ENCODE data around the gene NUDT22.
"Not testable (repeated sequence)": the region's sequence is repeated elsewhere in the genome, so short reads cannot be mapped to it uniquely, and the experiment has no call there.

NUDT22 gene

GRCh38 chr11:64245401-64245796 lies 19.3 kb downstream of the NUDT22 start:
- DNase-seq: no peak

DNA sequence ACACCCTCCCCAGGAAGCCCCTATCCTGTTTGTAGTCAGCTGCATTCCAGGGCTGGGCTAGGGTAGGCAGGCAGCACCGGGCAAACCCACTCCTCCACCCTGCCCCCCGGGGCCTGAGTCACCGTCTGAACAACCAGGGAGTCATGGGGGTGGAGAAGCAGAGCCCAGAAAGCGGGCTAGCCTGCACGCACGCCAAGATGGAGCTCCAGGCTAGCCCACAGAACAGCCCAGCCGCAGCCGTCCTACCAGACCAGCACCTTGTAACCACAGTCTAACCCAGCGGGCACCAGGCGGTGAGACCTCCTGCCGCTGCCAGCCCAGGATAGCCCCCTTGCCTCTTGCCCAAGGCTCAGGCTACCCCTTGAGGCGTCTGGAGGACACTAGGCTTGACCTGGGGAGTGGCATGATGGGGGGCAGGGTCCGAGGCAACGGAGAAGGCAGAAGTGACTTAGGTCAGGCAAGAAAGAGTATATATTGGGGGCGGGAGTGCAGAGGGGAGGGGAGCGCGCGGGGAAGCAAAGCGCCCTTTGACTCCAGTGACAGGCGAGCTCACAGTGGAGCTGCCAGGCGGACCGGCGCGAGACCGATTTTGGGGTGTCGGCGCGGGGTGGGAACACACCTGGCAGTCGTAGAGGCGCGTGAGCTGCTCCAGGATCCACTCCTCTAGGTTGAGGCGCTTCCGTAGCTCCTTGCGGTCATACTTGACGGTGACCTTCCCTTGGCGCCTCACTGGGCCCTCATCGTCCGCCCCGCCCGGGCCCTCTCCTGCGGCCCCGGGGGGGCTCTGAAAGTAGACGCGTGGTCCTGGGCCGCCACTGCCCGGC lies 19.9 kb downstream of the NUDT22 start:
- no peak for DNase-seq

GRCh38 chr11:64246621-64246870 lies 20.5 kb downstream of the NUDT22 start:
- DNase-seq: not testable (repeated sequence)

DNA sequence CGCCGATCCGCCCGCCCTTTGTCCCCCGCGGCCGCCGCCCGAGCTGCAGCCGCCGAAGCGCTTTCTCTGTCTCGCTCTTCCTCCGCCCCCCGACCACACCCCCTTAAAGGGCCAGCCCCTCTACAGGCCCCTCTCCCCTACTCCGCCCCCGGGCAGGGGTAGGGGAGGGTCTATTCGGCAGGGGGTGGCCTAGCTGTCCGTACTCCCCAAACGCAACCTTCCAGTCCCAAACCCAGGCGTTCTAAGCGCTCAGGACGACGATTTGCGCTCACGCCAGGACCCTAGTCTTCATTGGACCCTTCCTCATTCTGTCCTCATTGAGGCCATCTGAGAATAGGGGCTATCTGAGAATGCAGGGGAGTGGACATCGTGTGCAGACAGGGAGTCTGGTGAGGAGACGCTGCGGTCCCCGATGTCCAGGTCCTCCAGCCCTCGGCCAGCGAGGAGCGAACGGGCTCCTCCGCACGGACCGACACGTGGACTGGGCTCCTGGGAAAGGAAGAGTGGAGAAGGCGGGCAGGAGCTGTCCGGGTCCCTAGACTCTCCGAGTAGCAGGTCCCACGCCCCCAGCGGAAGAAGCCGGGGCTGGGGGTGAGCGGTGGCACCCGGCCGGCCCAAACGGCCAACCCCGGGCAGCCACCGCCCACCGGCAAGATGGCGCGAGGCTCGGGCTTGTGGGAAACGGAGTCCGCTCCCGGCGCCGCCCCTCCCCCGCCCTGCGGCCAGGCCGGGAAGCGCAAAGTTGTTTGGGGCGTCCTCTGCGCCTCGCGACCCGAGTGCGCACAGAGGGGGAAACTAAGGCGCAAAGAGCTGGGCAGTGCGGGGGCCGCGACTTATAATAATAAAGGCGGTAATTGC lies 21.0 kb downstream of the NUDT22 start, which contains the start of gene PPP1R14B:
Gene PPP1R14B, minus strand, starts transcription at position 73 of the 858 bp plus-strand sequence. CDS start 270 bp downstream, outside the sequence.
- DNase-seq: peak; percentile 44

DNA sequence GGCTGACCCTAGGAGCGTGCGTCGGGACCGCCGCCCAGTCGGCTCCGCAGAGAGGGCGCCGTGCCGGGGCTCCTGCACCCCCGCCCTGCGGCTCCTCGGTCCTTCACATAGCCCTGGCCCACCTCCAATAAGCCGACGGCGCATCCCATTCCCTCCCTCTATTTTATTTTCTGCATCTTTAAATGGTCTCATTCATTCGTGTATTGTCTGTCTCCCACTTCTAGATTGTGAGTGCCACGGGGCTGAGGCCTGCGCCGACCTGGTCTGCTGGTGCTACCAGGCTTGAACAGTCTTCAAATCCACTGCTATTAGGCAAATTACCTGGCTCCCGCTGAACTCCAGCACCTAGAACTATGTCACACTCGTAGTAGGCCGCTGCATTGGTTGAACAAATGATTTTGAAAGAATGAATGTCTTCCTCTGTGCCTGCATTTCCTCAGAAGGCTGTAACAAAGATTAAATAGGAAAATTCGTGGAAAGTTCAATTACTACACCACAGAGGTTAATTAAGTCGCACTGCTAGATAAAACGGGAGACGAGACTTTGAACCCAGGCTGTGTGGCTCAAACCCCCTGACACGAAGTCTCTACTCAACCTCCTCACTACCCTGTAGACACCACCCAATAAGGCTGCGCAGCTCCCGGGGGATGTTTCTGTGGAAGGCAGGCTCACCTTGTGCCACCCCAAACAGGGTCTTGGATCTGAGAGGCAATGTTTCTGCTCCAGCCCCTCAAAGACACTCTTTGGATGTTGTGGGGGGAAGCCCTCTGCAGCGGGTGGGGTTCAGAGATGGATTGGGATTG lies 21.9 kb downstream of the NUDT22 start:
- no peak for DNase-seq

DNA sequence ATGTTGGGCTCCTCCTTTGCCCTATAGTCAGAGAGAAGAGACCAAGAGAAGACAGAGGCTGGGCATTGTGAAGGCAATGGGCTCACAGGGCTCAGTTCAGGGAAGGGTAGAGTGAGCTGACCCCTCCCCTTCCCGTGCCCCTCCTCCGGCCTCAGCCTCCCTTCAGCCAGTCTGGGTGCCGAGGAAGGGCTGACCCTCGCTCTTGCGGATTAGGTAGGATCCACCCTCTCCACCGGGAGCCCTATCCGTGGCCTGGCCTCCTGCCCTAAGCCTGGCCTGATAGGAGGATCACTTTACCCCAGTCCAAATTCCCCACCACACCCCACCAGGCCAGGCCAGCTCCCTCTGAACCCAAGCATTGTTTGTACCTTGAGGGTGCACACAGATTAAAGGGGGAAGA lies 22.5 kb downstream of the NUDT22 start:
- DNase-seq: no peak

DNA sequence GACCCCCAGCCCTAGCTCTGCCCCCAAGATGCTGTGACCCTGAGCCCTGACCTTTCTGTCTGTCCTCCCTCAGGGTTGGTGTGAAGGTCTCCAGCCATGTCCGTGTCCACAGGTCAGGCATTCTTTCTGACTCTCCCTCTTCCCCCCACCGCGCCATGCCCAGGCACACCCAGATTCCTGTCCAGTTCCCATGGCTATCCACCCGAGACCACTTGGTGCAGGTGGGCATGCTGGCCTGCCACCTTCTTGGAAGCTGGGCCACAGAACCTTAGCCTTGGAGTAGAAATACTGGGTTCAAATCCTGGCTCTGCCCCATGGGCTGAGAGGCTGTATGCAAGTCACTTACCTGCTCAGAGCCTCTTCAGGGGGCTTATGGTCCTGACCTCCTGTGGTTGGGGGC lies 23.0 kb downstream of the NUDT22 start:
- no peak for DNase-seq

DNA sequence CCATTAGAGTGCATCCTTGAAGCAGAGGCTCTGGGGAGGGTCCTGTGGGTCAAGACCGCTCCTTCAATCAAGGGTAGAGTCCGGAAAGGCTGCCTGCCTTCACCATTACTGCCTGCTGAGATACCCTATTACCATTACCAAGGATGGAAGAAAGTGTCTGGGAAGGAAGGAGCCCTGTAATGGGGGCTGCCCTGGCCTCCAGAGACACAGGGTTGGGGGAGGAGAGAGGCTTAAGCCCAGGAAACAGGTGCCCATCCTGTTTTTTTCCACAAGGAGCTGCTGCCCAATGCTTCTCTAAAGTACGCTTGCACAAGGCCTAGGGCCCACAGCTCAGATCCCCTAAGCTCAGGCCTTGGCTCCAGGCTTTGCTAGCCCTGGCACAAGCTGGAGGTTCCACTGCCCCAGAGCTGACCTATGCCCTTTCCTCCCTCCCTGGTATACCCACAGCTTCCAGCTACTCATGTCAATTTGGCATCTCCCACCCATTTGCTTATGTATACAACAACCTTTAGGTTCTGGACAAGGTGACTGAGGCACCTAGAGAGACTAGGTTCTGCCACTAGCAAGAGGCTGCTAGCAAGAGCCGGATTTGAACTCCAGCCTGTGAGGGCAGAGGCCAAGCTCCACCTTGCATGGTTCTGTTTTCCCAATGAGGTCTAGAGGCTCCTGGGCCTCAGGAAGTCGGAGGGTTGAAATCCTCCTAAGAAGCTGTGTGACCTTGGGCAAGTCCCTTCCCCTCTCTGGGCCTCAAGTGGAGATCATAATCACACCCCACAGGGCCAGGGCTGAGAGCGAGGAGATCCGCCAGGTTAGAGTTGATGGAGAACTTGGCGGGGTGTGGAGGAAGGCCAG lies 23.7 kb downstream of the NUDT22 start:
- DNase-seq: no peak

DNA sequence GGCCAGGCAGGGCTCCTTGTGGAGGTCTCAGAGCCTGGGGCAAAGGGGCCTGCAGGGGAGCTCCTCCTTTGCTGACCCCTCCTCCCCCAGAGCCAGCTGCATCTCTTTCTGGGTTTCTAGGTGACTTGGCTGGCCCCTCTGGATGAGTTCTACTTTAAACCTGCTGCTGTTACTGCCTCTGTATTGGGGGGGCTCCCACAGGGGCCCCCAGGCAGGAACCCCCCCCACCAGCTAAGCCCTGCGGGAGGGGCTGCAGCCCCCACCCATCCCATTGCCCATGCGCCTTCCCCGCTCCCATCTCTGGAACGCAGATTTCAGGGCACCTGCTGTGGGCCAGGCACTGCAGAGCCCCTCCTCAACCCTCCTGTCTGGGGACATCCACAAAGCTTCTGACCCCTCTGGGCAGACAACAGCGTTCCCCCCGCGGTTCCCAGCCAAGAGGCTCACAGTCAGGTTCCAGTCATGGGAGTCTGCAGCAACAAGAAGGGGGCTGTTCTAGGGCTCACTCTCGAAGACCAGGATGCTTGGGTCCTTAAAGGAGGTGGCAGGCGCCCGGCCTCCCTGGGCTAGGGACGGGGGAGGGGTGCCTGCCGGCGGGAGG lies 24.4 kb downstream of the NUDT22 start:
- DNase-seq: no peak

- DNase-seq: no peak
Observed at GRCh38 chr11:64251016-64251752, 25.1 kb downstream of the NUDT22 start, which contains the start of gene PLCB3. Gene PLCB3, plus strand, starts transcription at chr11:64251530. Its CDS starts 120 bp downstream, at chr11:64251650.

- no peak for DNase-seq
Observed at GRCh38 chr11:64251753-64252002, 25.6 kb downstream of the NUDT22 start.

GRCh38 chr11:64252003-64252872 lies 26.2 kb downstream of the NUDT22 start:
- DNase-seq: no peak

DNA sequence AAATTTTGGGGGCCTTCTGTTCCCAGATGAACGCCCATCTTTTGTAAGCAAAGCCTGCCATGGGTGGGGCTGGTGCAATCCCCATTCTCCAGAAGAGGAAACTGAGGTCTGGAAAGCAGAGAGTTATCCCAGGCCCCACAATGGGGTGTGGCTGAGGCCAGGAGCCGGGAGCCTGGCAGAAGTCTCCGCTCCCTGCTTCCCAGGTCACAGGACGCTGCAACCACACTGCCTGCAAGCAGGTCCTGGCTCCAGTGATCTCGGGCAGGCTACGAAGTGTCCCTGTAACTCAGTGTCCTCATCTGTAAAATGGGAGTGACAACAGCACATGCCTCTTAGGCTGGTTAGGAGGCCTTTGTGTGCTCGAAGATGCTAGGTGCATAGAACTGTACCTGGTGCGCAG lies 27.0 kb downstream of the NUDT22 start:
- DNase-seq: no peak

DNA sequence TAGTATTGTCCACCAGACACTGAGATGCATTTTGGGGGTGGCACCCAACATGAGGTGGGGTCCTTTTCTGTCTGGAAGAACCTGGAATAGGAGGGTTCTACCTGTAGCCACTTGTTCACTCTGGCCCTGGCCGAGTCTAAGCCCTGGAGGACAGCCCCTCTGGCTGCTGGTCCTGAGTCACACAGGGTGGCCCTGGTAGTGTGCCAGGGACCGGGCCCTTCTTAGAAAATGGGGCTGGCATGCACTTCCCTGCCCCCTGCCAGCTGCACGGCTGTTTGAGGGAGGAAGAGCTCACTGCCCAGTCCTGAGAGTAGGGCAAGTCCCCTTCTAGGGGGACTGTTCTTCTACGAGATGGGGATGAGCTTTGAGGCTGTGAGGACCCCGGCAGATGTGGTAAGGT lies 27.4 kb downstream of the NUDT22 start:
- no peak for DNase-seq

DNA sequence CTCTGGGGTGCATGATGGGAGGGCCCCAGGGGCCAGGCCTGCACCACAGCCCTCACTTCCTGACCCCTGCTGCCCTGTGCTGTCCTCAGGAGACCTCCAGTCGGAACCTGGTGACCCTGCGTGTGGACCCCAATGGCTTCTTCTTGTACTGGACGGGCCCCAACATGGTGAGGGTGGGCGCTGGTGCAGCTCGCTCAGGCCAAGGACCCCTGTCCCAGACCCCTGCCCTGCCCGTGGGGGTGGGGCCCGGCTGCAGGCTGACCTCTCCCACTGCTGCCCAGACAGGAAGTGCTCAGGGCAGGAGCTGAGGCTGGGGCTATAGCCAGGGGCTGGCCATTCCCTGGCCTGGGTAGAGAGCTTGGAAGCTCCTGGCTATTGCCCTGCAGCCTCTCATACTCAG lies 28.3 kb downstream of the NUDT22 start:
- DNase-seq: no peak

DNA sequence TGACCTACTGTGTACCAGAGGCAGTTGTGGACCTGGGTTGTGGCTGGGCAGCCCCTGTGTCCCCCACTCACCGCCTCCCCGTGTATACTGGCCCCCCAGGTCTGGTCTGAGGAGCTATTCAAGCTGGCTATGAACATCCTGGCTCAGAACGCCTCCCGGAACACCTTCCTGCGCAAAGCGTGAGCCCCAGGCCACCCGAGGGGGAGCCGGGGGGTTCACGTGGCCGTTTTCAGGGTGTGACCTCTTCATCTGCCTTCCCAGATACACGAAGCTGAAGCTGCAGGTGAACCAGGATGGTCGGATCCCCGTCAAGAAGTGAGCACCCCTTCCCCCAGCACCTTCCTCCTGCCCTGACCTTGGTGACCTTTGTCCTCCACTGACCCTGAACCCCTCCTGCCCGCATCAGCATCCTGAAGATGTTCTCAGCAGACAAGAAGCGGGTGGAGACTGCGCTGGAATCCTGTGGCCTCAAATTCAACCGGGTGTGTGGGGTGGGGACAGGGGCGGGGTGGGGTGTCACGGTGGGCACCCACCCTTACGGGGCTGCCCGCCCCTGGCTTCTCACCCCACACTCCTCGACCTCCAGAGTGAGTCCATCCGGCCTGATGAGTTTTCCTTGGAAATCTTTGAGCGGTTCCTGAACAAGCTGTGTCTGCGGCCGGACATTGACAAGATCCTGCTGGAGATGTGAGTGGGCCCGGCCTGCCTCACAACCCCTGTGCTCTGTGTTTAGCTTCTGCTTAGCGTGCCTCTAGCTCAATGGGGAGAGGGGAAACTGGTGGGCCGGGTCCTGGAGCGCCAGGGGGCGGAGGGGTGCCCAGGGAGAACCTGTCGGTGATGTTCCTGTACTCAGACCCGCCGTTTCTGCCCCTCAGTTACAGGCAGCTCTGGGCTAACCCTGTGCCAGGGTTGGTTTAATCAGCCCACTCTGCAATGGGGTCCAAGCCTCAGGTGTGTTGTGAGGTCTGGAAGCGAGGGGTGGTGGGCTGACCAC lies 29.4 kb downstream of the NUDT22 start:
- no peak for DNase-seq

DNA sequence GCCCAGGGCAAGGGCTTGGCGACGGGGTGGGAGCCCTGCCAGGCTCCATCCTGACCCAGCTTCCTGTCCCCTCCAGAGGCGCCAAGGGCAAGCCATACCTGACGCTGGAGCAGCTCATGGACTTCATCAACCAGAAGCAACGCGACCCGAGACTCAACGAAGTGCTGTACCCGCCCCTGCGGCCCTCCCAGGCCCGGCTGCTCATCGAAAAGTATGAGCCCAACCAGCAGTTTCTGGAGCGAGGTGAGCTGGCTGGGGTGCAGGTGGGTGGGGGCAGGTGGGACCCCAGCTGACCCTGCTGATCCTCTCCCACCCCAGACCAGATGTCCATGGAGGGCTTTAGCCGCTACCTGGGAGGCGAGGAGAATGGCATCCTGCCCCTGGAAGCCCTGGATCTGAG lies 30.2 kb downstream of the NUDT22 start:
- DNase-seq: no peak

DNA sequence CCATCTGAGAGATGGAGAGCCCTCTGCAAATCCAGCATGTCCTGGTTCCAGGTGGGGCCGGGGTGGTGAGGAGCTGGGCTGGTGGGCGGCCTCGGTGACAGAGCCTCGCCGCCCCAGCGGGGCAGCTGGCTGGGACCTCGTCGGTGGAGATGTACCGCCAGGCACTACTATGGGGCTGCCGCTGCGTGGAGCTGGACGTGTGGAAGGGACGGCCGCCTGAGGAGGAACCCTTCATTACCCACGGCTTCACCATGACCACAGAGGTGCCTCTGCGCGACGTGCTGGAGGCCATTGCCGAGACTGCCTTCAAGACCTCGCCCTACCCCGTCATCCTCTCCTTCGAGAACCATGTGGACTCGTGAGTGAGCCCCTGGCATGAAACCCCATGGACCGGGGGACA lies 32.3 kb downstream of the NUDT22 start:
- DNase-seq: no peak

DNA sequence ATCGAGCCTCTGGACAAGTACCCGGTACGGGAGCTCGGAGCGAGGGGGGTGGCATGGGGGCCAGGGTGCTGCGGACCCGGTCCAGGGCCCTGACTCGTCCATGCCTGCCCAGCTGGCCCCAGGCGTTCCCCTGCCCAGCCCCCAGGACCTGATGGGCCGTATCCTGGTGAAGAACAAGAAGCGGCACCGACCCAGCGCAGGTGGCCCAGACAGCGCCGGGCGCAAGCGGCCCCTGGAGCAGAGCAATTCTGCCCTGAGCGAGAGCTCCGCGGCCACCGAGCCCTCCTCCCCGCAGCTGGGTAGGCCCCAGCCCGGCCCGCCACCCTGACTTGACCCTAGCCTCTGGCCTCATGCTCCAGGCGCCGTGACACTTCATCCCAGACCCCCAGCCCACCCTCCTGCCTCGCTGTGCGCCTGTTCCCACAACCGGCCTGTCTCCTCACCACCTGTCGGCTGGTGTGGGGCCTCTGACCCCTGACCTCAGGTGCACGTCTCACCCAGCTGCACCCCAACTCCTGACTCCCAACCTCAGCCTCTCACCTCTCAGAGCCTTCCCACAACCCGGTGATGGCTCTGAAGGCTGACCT lies 33.0 kb downstream of the NUDT22 start:
- DNase-seq: no peak

All from NCI-H1417 treated with DMSO at 0.1 percent for 48 hours (cell line).